Measurements from ENCODE around the gene CCDC170. TPM values are rescaled to one million over a fixed set of nuclear protein-coding genes. Genes with fewer than 3 reads are reported as not detected.

The CCDC170 gene
- total and polyA plus RNA-seq, 2 donors (not counting 1 experiment from before 2014, with no cell fraction given) = 0.76 to 0.83 TPM

DNA sequence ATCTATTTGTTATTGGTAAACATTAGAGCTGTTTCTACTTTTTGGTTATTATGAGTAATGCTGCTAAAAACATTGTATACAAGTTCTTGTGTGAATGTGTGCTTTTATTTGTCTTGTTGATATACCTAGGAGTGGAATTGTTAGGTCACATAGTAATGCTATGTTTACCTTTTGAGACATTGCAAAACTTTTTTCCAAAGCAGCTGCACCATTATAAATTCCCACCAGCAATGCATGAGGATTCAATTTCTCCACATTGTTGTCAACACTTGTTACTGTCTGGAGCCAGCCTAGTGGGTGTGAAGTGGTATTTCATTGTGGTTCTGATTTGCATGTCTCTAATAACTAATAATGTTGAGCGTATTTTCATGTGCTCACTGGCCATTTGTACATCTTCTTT, 145.9 kb downstream of the CCDC170 start:
- DNase-seq (ENCODE audit: low read depth in 2 of 2) = no peak
- Histone ChIP-seq H4K20me1 (ENCODE audit: control insufficient read depth, extremely low read depth, insufficient read depth, low read length) (no peaks in the 10 kb centered on the region), H2AFZ (ENCODE audit: low read length) (no peak overlapping the region), H3K9ac (ENCODE audit: insufficient read depth, low read length) (no peak overlapping the region), H3K36me3 (ENCODE audit: control insufficient read depth, insufficient read depth, low read length) (no peaks in the 10 kb centered on the region), H3K79me2 (ENCODE audit: control insufficient read depth, insufficient read depth, low read length) (no peaks in the 10 kb centered on the region), H3K4me3 (replicated peaks in 1 of 4; ENCODE audit: control extremely low read depth in 1 of 4, insufficient read depth in 1 of 4, low read depth in 3 of 4, low read length in 4 of 4) (no peak overlapping the region), H3K27ac (ENCODE audit: insufficient read depth, low read length) (no peak overlapping the region), H3K9me3 (ENCODE audit: control insufficient read depth, insufficient read depth, low read depth, low read length) (no peaks in the 10 kb centered on the region), H3K4me2 (ENCODE audit: extremely low read depth, insufficient read depth, low read length) (no peak overlapping the region), H3K4me1 (ENCODE audit: control insufficient read depth, extremely low read depth, insufficient read depth, low read length) (no peaks in the 10 kb centered on the region), H3K27me3 (ENCODE audit: control insufficient read depth, insufficient read depth, low read length) (no peaks in the 10 kb centered on the region)
- no peak for TF ChIP-seq EZH2 (IDR thresholded peaks at IDR 0.05; ENCODE audit: low read length, missing control alignments)
- TF ChIP-seq, protein P1, sequence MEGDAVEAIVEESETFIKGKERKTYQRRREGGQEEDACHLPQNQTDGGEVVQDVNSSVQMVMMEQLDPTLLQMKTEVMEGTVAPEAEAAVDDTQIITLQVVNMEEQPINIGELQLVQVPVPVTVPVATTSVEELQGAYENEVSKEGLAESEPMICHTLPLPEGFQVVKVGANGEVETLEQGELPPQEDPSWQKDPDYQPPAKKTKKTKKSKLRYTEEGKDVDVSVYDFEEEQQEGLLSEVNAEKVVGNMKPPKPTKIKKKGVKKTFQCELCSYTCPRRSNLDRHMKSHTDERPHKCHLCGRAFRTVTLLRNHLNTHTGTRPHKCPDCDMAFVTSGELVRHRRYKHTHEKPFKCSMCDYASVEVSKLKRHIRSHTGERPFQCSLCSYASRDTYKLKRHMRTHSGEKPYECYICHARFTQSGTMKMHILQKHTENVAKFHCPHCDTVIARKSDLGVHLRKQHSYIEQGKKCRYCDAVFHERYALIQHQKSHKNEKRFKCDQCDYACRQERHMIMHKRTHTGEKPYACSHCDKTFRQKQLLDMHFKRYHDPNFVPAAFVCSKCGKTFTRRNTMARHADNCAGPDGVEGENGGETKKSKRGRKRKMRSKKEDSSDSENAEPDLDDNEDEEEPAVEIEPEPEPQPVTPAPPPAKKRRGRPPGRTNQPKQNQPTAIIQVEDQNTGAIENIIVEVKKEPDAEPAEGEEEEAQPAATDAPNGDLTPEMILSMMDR (conservative IDR thresholded peaks at IDR 0.05 in 1 of 2, IDR thresholded peaks at IDR 0.05 in 1 of 2; ENCODE audit: low read depth in 1 of 2, low read length in 2 of 2) = no peak

DNA sequence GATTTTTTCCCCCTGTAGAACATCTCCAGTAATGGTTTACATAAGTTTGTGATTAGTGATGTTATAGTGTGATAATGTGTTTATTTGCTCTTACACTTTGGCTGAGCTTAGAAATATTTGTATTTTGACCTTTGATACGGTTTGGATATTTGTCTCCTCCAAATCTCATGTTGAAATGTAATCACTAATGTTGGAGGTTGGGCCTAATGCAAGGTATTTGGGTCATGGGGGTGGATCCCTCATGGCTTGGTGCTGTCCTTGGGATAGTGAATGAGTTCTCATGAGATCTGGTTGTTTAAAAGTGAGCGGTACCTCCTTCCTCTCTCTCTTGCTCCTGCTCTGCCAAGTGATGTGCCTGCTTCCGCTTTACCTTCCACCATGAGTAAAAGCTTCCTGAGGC, 147.2 kb downstream of the CCDC170 start:
- no peak overlapping the region for H3K27ac ChIP-seq (ENCODE audit: insufficient read depth, low read length)
- no peaks in the 10 kb centered on the region for H3K27me3 ChIP-seq (ENCODE audit: control insufficient read depth, insufficient read depth, low read length)
- H3K79me2 ChIP-seq (ENCODE audit: control insufficient read depth, insufficient read depth, low read length) = no peaks in the 10 kb centered on the region
- TF ChIP-seq, protein P1 (conservative IDR thresholded peaks at IDR 0.05 in 1 of 2, IDR thresholded peaks at IDR 0.05 in 1 of 2; ENCODE audit: low read depth in 1 of 2, low read length in 2 of 2) = no peak
- TF ChIP-seq EZH2 (IDR thresholded peaks at IDR 0.05; ENCODE audit: low read length, missing control alignments) = no peak
- no peak overlapping the region for H3K9ac ChIP-seq (ENCODE audit: insufficient read depth, low read length)
- H3K4me3 ChIP-seq (replicated peaks in 1 of 4; ENCODE audit: control extremely low read depth in 1 of 4, insufficient read depth in 1 of 4, low read depth in 3 of 4, low read length in 4 of 4) = no peak overlapping the region
- no peaks in the 10 kb centered on the region for H3K9me3 ChIP-seq (ENCODE audit: control insufficient read depth, insufficient read depth, low read depth, low read length)
- H4K20me1 ChIP-seq (ENCODE audit: control insufficient read depth, extremely low read depth, insufficient read depth, low read length) = no peaks in the 10 kb centered on the region
- DNase-seq (ENCODE audit: low read depth in 2 of 2) = no peak
- H3K4me2 ChIP-seq (ENCODE audit: extremely low read depth, insufficient read depth, low read length) = no peak overlapping the region
- H2AFZ ChIP-seq (ENCODE audit: low read length) = no peak overlapping the region
- no peaks in the 10 kb centered on the region for H3K4me1 ChIP-seq (ENCODE audit: control insufficient read depth, extremely low read depth, insufficient read depth, low read length)
- no peaks in the 10 kb centered on the region for H3K36me3 ChIP-seq (ENCODE audit: control insufficient read depth, insufficient read depth, low read length)

DNA sequence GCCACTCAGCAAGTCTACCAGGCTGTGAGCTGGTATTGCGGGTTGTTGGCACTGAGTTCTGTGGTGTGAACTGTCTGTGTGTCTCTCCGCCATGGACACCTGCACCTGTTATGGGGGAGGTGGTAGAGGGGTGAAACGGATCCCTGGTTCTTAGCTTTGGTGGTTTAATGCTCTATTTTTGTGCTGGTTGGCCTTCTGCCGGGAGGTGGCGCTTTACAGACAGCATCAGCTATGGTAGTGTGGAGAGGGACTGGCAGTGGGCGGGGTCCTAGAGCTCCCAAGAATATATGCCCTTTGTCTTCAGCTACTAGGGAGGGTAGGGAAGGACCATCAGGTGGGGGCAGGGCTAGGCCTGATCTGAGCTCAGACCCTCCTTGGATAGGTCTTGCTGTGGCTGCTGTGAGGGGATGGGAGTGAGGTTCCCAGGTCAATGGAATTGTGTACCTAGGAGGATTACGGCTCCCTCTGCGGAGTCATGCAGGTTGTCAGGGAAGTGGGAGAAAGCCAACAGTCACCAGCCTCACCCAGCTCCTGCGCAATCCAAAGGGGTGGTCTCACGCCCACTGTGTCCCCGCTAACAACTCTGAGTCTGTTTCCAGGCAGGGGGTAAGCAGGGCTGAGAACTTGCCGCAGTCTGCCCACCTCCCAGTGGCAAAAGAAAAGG, 154.3 kb downstream of the CCDC170 start:
- H3K36me3 ChIP-seq (ENCODE audit: control insufficient read depth, insufficient read depth, low read length) = no peaks in the 10 kb centered on the region
- no peaks in the 10 kb centered on the region for H3K4me1 ChIP-seq (ENCODE audit: control insufficient read depth, extremely low read depth, insufficient read depth, low read length)
- H3K27ac ChIP-seq (ENCODE audit: insufficient read depth, low read length) = no peak overlapping the region
- TF ChIP-seq, protein P1 (conservative IDR thresholded peaks at IDR 0.05 in 1 of 2, IDR thresholded peaks at IDR 0.05 in 1 of 2; ENCODE audit: low read depth in 1 of 2, low read length in 2 of 2) = peak in 1 of 2 donors; percentile 13
- TF ChIP-seq EZH2 (IDR thresholded peaks at IDR 0.05; ENCODE audit: low read length, missing control alignments) = no peak
- H2AFZ ChIP-seq (ENCODE audit: low read length) = no peak overlapping the region
- H4K20me1 ChIP-seq (ENCODE audit: control insufficient read depth, extremely low read depth, insufficient read depth, low read length) = no peaks in the 10 kb centered on the region
- no peak overlapping the region for H3K4me2 ChIP-seq (ENCODE audit: extremely low read depth, insufficient read depth, low read length)
- no peaks in the 10 kb centered on the region for H3K27me3 ChIP-seq (ENCODE audit: control insufficient read depth, insufficient read depth, low read length)
- no peak for DNase-seq (ENCODE audit: low read depth in 2 of 2)
- H3K9me3 ChIP-seq (ENCODE audit: control insufficient read depth, insufficient read depth, low read depth, low read length) = no peaks in the 10 kb centered on the region
- H3K79me2 ChIP-seq (ENCODE audit: control insufficient read depth, insufficient read depth, low read length) = no peaks in the 10 kb centered on the region
- H3K4me3 ChIP-seq (replicated peaks in 1 of 4; ENCODE audit: control extremely low read depth in 1 of 4, insufficient read depth in 1 of 4, low read depth in 3 of 4, low read length in 4 of 4) = no peak overlapping the region
- H3K9ac ChIP-seq (ENCODE audit: insufficient read depth, low read length) = no peak overlapping the region
